ENCODE data around the gene DES. TPM values are rescaled to one million over a fixed set of nuclear protein-coding genes. Genes with fewer than 3 reads are reported as not detected.

Gene DES
- total RNA-seq, 2 donors from 2014 or later, result not detected

- Mint-ChIP-seq H3K27ac (no peak overlapping the region), H3K36me3 (no peaks in the 10 kb centered on the region), H3K9me3 (no peaks in the 10 kb centered on the region), H3K4me3 (no peak overlapping the region), H3K4me1 (ENCODE audit: low read depth in 2 of 2) (no peaks in the 10 kb centered on the region), H3K27me3 (peaks cover 14 to 17% of the 10 kb centered on the region in 2 donors)
- no peak for ATAC-seq
- DNase-seq (ENCODE audit: low spot score), result no peak
Observed at GRCh38 chr2:219452361-219453317, 34.5 kb downstream of the DES start.

- peaks cover 16 to 22% of the 10 kb centered on the region in 2 donors for H3K27me3 Mint-ChIP-seq
- no peaks in the 10 kb centered on the region for H3K36me3 Mint-ChIP-seq
- no peak for DNase-seq (ENCODE audit: low spot score)
- no peaks in the 10 kb centered on the region for H3K9me3 Mint-ChIP-seq
- H3K4me3 Mint-ChIP-seq, result no peak overlapping the region
- ATAC-seq, result no peak
- H3K4me1 Mint-ChIP-seq (ENCODE audit: low read depth in 2 of 2), result no peaks in the 10 kb centered on the region
- no peak overlapping the region for H3K27ac Mint-ChIP-seq
Observed at GRCh38 chr2:219453671-219454590, 35.8 kb downstream of the DES start.

- Mint-ChIP-seq H3K9me3 (no peaks in the 10 kb centered on the region), H3K27me3 (peaks cover 6 to 9% of the 10 kb centered on the region in 2 donors), H3K36me3 (no peaks in the 10 kb centered on the region), H3K4me1 (ENCODE audit: low read depth in 2 of 2) (no peaks in the 10 kb centered on the region), H3K27ac (no peak overlapping the region), H3K4me3 (no peak overlapping the region)
- no peak for DNase-seq (ENCODE audit: low spot score)
- no peak for ATAC-seq
Observed at GRCh38 chr2:219455581-219455980, 37.4 kb downstream of the DES start.

- Mint-ChIP-seq H3K4me3 (no peak overlapping the region), H3K27ac (no peak overlapping the region), H3K36me3 (no peaks in the 10 kb centered on the region), H3K9me3 (no peaks in the 10 kb centered on the region), H3K4me1 (ENCODE audit: low read depth in 2 of 2) (no peaks in the 10 kb centered on the region), H3K27me3 (peaks cover 5 to 6% of the 10 kb centered on the region in 2 donors)
- no peak for DNase-seq (ENCODE audit: low spot score)
- ATAC-seq, result no peak
Observed at GRCh38 chr2:219457784-219458369, 39.7 kb downstream of the DES start.

GRCh38 chr2:219458996-219459395 lies 40.8 kb downstream of the DES start:
- no peak overlapping the region for H3K27ac Mint-ChIP-seq
- H3K4me1 Mint-ChIP-seq (ENCODE audit: low read depth in 2 of 2), result no peaks in the 10 kb centered on the region
- H3K27me3 Mint-ChIP-seq, result peaks cover 3 to 6% of the 10 kb centered on the region in 2 donors
- no peaks in the 10 kb centered on the region for H3K36me3 Mint-ChIP-seq
- H3K4me3 Mint-ChIP-seq, result no peak overlapping the region
- DNase-seq (ENCODE audit: low spot score), result no peak
- ATAC-seq, result no peak
- H3K9me3 Mint-ChIP-seq, result no peaks in the 10 kb centered on the region

GRCh38 chr2:219459460-219460311 lies 41.5 kb downstream of the DES start:
- peak; percentile 53 to 55 for ATAC-seq
- DNase-seq (ENCODE audit: low spot score), result no peak
- H3K27ac Mint-ChIP-seq, result no peak overlapping the region
- no peaks in the 10 kb centered on the region for H3K9me3 Mint-ChIP-seq
- no peaks in the 10 kb centered on the region for H3K36me3 Mint-ChIP-seq
- H3K4me3 Mint-ChIP-seq, result no peak overlapping the region
- no peaks in the 10 kb centered on the region for H3K4me1 Mint-ChIP-seq (ENCODE audit: low read depth in 2 of 2)
- H3K27me3 Mint-ChIP-seq, result peaks cover 3 to 6% of the 10 kb centered on the region in 2 donors

- no peaks in the 10 kb centered on the region for H3K36me3 Mint-ChIP-seq
- no peak for ATAC-seq
- H3K4me3 Mint-ChIP-seq, result no peak overlapping the region
- no peaks in the 10 kb centered on the region for H3K4me1 Mint-ChIP-seq (ENCODE audit: low read depth in 2 of 2)
- peaks cover 3 to 6% of the 10 kb centered on the region in 2 donors for H3K27me3 Mint-ChIP-seq
- H3K27ac Mint-ChIP-seq, result no peak overlapping the region
- H3K9me3 Mint-ChIP-seq, result no peaks in the 10 kb centered on the region
- DNase-seq (ENCODE audit: low spot score), result no peak
Observed at GRCh38 chr2:219460424-219460926, 42.3 kb downstream of the DES start.

GRCh38 chr2:219461047-219461514 lies 42.9 kb downstream of the DES start:
- Mint-ChIP-seq H3K27me3 (peaks cover 3 to 6% of the 10 kb centered on the region in 2 donors), H3K9me3 (no peaks in the 10 kb centered on the region), H3K27ac (no peak overlapping the region), H3K4me1 (ENCODE audit: low read depth in 2 of 2) (no peaks in the 10 kb centered on the region), H3K4me3 (no peak overlapping the region), H3K36me3 (no peaks in the 10 kb centered on the region)
- DNase-seq (ENCODE audit: low spot score) (no peak), ATAC-seq (no peak)

GRCh38 chr2:219461669-219462068 lies 43.5 kb downstream of the DES start:
- Mint-ChIP-seq H3K36me3 (no peaks in the 10 kb centered on the region), H3K9me3 (no peaks in the 10 kb centered on the region), H3K27me3 (peaks cover 3 to 6% of the 10 kb centered on the region in 2 donors), H3K27ac (no peak overlapping the region), H3K4me3 (no peak overlapping the region), H3K4me1 (ENCODE audit: low read depth in 2 of 2) (no peaks in the 10 kb centered on the region)
- ATAC-seq, result no peak
- no peak for DNase-seq (ENCODE audit: low spot score)

- Mint-ChIP-seq H3K27ac (no peak overlapping the region), H3K36me3 (no peaks in the 10 kb centered on the region), H3K9me3 (no peaks in the 10 kb centered on the region), H3K27me3 (peaks cover 3 to 6% of the 10 kb centered on the region in 2 donors), H3K4me3 (no peak overlapping the region), H3K4me1 (ENCODE audit: low read depth in 2 of 2) (no peaks in the 10 kb centered on the region)
- DNase-seq (ENCODE audit: low spot score) (no peak), ATAC-seq (no peak)
Observed at GRCh38 chr2:219462349-219462748, 44.2 kb downstream of the DES start.

GRCh38 chr2:219464286-219465032 lies 46.3 kb downstream of the DES start:
- no peaks in the 10 kb centered on the region for H3K9me3 Mint-ChIP-seq
- DNase-seq (ENCODE audit: low spot score), result no peak
- H3K36me3 Mint-ChIP-seq, result no peaks in the 10 kb centered on the region
- no peaks in the 10 kb centered on the region for H3K27me3 Mint-ChIP-seq
- H3K27ac Mint-ChIP-seq, result no peak overlapping the region
- H3K4me3 Mint-ChIP-seq, result no peak overlapping the region
- no peak for ATAC-seq
- H3K4me1 Mint-ChIP-seq (ENCODE audit: low read depth in 2 of 2), result no peaks in the 10 kb centered on the region

All from natural killer cell treated with Interleukin-12 subunit alpha and Interleukin-12 subunit beta and Interleukin-15 and Interleukin-18, amount 100 ng/mL, for 72 hours (primary cell).